Retina (tissue), 1 donor: ENCODE measurements around the gene OLFM1.

Source experiments
- DNase-seq: peaks from one replicate; pipeline ENCODE4 v3.0.0-alpha.2; 2016

The OLFM1 gene

DNA sequence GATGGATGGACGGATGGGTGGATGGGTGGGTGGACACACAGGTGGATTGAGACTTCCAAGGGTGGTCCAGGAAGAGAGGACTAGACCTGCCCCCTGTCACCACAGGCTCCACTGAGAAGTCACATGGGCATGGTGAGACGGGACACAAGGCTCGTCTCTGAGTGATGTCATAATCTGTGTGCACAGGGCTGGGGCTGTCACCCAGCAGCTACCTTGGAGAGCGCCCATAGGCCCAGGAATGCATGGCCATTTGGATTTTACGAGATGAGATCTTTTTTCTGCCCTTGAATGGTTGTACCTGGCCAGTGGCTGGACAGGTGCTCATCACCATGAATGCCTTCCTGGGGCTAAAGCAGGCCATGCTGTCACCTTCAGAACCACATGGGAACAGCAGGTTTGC lies 3.1 kb downstream of the OLFM1 start:
- no peak for DNase-seq

DNA sequence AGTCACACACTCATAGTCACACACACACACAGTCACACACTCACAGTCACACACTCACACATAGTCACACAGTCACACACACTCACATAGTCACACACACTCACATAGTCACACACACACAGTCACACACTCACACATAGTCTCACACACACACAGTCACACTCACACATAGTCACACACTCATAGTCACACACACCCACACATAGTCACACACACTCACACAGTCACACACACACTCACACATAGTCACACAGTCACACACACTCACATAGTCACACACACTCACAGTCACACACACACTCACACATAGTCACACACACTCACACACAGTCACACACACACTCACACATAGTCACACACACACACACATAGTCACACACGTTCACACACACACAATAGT lies 4.1 kb downstream of the OLFM1 start:
- no peak for DNase-seq

DNA sequence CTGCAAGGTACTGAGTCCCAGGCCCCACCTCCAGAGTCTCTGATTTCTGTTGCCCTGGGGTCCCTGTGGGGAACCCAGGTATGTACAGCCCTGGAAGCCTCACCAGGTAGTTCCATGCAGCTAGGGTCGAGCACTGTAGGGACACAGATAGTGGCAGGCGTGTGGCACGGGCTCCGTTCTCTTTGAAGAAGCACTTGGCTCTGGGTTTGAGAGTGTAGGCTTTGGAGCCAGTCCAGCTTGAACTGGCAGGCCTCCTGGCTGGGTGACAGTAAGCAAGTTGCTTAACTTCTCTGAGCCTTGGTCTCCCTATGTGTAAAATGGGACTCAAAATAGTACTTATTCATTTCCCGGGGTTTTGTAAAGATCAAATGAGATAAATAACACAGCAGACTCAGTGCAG lies 5.6 kb downstream of the OLFM1 start:
- DNase-seq = no peak

DNA sequence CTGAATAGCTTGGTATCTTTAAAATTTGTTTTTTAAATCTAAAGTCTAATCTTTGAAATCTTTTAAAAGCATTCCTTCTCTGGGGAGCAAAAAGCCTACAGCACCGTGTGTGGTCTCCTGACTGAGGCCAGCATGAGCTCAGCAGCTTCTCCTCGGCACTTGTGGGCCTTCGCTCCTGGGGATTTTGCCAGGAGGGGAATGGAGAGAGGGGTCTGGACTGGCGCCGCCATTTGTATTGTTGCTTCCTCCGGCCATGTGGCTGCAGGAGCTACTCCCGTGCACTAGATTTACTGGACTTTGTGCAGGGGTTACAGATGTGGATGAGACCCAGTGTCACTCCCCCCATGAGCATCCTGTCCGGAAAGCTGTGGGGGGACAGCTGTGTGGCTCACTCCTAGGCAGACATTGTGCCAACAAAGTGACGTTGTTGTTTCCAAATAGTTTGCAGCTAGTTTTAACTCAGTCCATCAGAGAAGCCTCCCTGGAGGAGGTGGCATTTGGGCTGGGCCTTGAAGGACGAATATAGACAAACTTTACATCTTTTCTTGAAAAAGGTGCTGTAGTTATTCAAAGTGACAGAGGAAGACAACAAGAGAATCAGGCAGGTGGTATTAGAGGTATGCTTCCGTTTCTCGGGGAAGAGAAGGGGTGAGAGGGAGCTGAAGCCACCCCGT lies 6.6 kb downstream of the OLFM1 start:
- no peak for DNase-seq

DNA sequence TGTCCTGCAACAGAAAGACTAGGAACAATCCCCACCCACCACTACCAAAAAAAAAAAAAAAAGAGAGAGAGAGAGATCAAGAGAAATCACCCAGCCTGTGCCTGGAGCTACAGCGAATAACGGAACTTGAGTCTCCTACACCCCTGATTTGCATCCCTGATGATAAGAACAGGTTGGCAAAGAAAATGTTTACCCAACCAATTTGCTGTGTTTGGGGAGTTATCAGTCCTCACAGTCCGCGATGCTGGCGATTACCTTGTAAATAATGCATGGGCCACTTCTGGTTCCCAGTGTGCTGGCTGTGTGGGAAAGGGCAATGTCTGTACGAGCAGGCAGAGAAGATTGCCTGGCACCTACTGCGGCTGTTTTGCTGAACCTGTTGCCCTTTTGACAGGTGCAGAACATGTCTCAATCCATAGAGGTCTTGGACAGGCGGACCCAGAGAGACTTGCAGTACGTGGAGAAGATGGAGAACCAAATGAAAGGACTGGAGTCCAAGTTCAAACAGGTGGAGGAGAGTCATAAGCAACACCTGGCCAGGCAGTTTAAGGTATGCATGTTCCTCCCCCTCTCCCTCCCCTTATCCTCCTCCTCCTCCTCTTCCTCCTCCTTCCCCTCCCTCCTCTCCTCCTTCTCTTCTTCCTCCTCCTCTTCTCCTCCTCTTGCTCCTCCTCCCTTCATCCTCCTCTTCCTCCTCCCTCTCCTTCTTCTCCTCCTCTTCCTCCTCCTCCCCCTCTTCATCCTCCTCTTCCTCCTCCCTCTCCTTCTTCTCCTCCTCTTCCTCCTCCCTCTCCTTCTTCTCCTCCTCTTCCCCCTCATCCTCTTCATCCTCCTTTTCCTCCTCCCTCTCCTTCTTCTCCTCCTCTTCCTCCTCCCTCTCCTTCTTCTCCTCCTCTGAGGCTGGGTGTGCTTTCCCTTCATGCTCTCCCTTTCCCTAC lies 8.3 kb downstream of the OLFM1 start:
- DNase-seq = no peak

DNA sequence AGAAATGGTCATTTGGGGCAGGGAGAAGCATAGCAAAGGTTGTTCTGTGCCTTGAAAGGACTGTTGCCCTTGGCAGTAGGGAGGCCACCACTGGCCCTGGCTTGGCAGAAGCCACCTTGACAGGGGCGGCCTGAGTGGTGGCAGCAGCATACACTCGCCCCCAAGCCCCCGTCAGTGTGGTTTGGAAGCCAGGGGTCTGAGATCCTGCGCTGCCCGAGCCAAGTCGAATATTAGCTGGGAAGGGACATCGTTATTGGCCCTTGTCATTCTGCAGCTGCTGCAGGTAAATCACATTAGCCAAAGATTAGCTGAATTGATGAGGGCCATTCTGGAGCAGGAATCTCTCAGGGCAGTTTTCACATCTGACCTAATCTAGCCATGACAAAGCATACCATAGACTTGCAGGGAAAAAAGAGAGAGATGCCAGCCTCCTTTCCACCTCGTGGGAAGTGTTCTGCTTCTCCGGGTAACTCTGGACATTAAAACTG lies 9.0 kb downstream of the OLFM1 start:
- no peak for DNase-seq

DNA sequence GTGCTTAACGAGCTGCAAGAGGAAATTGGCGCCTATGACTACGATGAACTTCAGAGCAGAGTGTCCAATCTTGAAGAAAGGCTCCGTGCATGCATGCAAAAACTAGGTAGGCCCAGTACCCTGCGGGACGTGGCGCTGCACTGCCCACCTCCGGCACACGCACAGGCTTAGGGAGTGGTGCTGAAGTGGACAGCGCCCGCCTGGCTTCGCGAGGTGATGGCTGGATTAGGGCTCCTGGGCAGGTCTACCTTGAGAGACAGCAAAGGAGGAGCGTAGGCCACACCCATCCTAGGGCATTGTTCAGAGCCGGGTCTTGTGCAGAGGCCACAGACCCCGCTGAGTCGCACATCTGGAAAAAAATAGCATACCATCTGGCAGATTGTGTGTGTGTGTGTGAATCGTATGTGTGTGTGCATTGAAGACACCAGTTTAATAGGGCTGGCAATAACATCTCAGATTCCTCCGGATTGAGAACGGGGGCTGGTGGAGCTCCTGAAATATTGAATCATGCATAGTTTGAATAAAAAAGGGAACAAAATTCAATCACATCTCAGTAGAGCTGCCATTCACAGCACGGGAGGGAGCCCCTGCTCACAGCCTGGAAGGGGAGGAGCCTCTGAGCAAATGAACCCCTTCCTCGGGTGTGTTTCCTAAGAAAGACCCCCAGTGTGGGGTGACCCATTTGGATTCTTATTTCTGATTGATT lies 11.1 kb downstream of the OLFM1 start:
- DNase-seq = no peak

DNA sequence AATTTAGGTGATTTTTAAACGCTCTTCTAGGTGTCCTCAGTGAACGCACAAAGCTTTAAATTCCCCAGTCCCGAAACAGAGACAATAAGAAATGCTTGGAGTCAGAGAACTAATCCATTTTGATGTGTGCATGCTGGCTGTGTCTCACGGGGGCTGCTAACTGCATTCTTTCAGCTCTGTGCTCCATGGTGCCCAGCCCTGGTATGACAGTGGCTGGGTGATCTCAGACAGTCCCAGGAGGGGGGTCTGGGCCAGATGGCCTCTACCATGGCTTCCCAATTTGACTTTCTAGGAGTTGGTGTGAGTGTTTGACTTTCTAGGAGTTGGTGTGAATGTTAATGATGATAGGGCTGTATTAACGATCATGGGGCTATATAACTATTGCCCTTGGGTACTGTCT lies 12.1 kb downstream of the OLFM1 start:
- DNase-seq = no peak

DNA sequence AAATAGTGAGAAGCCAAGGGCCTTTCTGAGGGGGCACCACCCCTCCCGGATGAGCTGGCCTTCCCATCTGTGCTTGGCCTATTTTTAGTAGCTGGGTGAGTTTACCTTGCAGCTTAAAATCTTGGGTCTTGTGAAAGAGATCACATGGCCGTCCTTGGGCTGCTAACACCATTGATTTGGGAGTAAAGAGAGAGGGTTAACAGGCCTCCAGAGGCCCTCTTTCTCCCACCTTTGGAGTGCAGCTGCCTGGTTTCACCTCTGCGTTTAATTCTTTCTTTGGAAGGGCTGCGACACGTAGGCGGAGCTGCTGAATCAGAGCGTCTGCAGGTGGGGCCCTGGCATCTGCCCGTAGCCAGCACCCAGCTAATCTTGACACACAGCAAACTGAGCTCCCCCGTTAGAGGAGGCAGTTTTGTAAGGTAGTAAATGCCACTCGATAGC lies 12.8 kb downstream of the OLFM1 start:
- no peak for DNase-seq

DNA sequence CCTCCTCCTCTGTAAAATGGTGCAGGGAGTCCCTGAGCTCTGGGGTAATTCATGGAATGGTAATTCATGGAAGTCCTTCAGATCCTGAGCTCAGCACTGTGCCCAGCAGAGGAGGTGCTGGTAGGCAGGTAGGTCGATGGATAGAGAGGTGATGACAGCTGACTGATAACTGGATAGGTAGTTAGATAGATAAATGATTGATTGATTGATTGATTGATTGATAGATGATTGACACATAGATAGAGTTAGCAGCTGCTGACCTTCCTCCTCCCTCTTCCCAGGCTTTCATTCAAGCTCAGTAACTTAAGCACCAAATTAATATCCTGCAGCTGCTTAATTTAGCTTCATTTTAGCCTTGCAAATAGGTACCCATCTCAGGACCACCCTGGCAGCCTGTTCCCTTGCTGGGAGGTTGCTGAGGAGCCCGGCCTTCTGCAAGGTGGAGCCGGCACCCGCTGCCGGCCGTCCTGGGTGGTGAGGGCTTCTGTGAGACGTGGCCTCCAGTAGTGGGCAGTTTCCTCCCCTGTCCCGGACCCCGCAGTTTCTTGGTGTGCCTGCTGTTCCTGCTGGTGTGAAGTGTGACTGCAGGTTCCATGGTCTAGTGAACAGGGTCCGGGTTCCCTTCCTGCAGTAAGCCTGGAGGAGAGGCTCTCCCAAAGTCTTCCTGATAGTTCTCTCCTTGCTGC lies 13.4 kb downstream of the OLFM1 start:
- DNase-seq = no peak

DNA sequence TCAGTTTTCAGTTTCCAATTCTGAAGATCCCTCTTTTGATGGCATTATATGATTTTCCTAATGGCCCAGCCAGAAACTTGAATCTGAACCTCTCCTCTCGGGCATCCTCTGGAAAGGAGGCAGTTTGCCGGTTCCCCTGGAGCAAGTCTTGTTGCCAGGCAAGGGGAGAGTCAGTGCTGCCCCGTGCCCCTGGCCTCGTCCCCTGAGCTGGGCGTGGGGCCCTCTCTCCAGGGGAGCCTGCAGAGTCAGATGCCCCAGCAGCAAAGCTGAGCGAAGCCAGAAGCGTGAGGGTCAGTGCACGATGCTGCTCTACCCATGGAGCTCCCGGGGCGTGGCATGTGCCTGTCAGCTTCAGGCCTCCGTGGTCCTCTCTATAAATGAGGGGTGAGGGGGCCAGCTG lies 14.0 kb downstream of the OLFM1 start:
- DNase-seq = no peak

DNA sequence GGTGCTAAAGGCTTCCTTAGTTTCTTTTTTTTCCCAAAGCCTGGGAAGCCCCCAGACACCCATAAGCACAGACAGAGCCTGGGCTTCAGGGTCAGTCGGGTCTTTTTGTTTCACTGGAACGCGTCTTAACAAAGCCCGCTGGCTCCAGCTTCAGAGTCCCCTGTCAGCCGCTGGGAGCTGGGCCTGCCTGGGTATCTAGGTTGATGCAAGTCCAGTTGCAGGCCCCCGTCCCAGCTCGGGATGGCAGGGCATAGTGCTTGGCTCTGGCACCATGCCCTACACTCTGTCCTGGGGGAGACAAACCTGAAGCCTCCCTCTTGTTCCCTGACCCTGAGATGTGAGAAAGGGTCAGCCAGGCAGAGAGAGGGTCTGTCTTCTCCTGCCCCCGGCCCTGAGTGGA lies 14.5 kb downstream of the OLFM1 start:
- no peak for DNase-seq

DNA sequence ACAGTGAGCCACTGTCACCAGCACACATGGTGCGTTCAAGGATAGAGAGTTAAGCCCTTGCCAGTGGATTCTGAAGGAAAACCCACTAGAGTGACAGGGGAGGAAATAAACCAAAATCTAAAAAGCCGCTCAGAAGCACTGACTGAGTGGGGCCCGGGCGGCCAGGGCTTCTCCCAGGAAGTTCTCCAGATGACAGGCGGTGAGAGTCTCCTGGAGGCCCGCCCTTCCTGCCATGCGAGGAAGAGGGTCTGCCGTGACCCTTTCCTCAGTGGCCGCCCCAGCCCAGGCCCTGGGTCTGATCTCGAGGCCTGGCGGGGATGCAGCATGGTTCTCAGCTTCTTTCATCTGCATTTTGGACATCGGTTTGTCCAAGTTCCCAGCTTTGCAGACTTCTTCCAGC lies 14.9 kb downstream of the OLFM1 start:
- DNase-seq = no peak

DNA sequence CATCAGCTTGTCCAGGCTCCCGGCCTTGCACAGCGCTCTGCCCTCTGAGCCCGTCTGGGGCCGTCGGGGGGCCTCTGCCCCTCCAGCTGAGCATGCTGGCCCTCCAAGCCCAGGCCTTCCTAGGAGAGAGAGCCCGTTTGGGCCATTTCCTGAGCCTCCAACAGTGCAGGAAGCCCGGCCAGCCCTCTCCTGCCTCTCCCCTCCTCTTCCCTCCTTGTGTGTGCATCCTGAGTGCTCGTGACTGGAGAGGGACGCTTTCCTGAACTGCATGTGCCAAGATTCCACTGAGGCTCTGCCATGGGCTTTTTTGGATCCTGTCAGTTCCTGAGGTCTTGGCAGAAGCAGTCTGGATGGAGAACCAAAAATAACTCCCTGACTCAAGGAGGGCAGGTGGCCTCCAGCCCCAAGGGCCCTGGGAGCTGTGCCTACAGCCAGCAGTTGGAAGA lies 15.6 kb downstream of the OLFM1 start:
- no peak for DNase-seq

DNA sequence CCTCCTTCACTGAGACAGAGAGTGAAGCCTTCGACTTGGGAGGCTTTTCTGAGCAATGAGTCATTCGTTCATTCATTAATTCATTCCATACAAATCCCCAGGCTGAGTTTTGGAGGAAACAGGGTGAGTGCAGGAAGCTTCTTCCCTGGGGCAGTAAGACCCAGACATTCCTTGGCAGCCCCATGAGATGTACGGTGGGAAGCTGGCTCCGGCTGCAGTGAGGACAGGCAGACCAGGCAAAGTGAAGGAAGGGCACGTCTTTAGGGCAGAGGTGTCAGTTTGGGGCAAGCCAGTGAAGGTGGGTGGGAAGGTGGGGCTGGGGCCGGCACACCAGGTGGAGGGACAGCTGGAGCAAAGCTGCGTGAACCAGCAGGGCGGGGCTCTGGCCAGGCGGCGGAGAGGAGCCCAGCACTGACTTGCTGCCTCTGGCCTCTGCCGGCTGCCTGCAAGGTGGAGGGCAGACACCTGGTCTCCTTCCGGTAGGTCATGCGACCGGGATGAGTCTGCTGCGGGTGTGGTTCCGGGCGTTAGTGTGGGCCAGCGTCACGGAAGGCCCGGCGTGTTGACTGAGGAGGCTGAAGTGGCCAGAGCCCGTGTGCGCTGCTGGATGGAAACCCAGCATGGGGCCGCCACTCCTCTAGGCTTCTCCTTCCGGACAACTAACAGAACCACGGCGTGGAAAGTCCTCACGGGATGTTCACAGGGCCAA lies 16.6 kb downstream of the OLFM1 start:
- no peak for DNase-seq

DNA sequence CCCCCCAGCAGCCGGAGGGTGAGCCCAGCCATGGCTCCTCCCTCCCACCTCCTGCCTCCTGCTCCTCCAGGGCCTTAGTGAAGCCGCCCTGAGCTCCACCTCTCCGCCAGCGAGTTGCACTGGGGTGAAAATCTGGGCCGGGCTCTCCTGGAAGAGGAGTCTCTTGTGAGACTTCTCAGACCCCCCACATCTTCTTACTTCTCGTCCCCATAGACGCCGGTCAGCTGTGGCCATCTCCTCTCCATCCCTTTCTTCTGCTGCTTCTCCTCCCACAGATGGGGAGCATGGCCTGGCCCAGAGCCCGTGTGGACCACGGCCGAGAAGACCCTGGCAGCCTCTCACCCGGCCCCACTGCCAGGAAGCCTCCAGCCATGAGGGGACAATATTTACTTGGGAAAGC lies 17.3 kb downstream of the OLFM1 start:
- DNase-seq = no peak

DNA sequence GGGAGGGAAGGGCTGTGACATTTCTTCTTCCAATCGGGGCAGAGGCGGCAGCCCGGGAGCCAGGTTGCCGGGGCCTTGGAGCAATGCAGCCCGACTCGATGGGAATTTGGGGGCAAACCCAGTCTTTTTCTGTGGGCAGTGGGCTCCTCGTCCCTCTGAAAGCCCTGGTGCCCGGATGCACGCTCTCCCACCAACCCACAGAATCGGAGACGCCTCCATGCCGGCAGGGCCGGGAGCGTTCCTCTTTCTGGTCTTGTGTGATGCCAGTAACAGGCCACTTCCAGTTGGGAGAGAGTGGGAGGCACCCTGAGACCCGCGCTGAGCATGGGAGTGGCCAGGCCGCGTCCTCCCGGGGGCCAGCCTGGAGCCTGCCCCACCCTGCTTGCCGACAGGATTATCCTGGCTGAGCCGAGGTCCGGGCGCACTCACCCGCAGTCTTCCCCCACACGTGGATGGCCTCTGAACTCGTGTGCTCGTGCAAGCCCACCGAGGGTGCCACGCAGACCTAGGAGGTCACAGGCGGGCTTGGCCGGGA lies 17.8 kb downstream of the OLFM1 start:
- DNase-seq = no peak

DNA sequence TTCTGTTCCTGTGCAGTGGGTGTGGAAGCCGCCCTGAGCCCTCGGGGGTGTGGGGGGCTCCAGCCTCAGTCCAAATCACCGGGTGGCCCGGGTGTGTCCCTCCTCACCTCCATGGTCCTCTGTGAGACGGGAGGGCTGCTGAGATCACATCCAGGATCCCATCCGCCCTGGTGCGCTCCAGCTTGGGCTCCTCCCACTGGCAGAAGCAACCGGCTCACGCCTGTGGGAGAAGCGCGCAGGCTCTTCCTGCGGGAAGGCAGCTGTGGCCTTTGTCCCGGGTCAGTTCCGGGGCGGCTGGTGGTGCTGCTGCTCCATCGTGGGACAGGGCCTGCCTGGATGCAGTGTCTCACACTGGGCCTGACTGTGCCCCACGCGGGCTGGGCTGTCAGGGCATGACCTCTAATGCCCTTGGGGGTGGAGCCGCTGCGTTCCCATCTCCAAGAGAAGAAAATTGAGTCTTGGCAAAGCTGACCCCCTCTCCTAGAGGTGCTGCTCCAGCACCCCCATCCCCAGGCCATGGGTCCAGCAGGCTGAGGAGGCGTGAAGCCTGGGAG lies 18.5 kb downstream of the OLFM1 start:
- DNase-seq = no peak

DNA sequence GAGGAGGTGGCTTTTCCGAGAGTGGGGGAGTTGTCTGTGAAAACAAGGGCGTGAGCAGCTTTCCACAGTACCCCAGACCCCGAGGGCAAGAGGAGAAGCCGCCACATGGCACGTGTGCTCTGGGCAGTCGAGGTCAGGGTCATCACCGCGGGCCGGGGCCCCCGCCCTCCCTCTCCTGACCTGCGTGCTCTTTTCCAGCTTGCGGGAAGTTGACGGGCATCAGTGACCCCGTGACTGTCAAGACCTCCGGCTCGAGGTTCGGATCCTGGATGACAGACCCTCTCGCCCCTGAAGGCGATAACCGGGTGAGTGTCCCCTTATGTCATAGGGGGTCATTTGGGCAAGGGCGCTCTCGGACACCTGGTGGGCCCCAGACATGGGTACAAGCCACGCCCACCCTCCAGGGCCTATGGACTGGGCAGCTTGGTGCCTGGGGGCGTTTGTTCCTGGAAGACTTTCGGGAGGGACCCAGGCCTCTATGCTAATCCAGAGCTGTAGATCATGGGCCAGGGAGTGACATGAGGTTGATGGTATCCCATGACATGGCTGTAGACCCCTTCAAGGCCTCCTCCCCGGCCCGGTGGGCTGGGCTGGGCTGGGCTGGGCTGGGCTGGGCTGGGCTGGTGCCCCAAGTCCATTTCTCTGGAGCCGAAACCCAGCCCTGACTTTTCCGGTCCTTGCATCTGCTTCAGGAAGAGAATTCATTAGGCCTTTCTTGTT lies 19.2 kb downstream of the OLFM1 start:
- no peak for DNase-seq

DNA sequence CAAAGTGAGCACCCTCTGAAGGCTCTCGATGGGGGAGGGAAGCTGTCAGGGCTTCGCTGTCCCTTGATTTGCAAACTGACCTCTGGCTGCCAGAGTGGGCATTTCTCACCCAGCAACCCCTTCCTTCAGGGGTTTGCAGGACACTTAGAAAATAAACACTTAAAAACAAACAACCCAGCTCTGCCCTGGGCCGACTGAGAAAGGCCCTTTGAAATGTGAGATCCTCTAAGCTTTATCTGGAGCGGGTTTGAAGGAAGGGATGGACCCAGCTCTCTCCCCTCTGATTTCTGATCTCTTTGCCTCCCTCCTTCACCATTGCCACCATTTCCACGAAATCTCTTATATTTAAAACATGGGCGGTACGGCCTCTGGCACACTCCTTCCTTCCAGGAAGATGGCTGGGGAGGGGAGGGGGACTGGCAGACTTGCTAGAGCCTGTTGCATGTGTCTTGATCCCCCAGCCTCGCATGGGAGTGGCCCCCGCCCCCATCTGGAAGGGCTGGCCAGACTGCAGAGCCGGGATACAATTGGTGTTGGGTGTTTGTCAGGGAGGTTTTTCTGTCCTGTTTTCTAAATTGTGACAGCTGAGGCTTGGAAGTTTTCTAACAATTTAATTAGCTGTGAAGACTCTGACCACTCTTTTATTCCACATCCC lies 20.2 kb downstream of the OLFM1 start:
- no peak for DNase-seq
